Activated CD4-positive, alpha-beta T cell treated with anti-CD3 and anti-CD28 coated beads, Interleukin-2, Interleukin-4, amounts not matched to agents 100 ng/mL and 50 ng/mL, durations not matched to agents 16 hours and 8 hours (primary cell): ENCODE measurements around the gene APOB.
"Not testable (repeated sequence)": the region's sequence is repeated elsewhere in the genome, so short reads cannot be mapped to it uniquely, and the experiment has no call there.

Source experiments
- DNase-seq: peaks from one replicate; pipeline ENCODE4 v3.0.0-alpha.2; 2020; ENCODE audit warnings: low spot score

Gene APOB

DNA sequence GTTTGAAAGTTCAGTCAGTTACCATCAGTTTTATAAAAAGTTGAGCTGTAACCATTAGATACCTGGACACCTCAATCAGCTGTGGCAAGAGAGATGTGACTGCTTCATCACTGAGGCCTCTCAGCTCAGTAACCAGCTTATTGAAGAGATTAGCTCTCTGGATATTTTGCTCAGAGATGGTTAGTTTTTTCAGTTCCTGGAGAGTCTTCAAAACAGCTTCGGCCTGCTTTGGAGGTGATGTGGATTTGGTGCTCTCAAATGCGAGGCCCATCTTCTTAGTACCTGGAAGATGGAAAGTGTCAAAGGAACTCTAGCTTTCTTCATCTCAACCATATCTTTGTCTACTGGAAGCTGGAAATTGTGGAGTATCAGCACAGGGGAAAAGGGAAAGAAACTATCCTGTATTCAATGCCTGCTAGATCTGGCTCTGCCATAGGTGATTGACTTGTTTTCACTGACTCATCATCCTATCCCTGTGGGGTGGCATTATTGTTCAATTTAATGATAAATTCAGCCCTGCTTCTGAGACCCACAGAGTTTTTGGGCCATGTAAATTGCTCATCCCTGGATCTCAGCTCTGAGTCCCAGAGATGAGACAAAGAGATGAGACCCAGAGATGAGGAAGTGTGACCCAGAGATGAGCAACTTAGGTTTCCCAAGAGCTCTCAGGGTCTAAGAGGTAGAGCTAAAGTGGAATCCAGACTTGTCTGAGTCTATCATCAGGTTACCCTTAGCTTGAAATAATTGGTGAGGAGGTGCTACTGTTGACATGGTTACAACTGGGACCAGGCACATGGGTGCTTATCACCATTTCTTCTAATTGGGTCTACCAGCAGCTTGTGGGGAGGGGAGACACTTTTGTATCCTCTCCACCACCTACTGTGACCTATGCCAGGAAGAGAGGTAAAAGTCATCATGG is 10.4 kb downstream of the APOB start:
- no peak for DNase-seq

DNA sequence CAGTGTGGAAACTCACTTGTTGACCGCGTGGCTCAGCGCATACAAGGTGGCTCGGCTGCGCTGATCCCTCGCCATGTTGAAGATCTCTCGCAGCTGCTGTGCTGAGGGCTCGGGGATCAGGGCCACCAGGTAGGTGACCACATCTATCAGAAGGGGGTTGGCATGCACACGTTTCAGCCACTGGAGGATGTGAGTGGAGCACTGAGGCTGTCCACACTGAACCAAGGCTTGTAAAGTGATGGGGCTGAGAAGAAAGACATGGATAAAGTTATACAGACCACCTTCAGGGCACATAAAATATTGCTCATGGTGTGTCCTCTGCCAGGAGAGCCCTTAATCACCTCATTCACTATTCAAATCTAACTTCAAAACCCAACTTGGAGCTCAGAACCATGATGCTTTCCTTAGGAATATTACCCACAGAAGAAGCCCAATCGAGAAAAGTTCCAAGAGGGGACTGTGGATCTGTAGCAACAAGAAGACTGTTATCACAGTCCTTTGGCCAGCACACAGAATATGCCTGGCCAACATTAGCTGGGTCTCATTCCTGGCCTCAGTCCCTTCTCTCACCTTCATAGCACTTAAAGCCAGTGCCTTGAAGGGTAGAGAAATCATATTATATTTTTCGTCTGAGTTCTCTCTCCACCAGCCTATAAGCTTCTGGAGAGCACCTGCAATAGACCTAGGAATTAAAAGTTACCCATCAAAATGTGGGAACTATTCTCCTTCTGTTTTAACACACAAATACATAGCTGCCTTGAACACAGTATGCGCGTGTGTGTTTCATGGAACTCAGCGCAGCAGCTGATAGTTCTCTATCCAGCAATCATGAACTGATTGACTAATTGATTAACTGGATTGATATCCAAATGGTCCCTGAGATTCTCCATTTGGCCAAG is 11.3 kb downstream of the APOB start:
- DNase-seq, result no peak

DNA sequence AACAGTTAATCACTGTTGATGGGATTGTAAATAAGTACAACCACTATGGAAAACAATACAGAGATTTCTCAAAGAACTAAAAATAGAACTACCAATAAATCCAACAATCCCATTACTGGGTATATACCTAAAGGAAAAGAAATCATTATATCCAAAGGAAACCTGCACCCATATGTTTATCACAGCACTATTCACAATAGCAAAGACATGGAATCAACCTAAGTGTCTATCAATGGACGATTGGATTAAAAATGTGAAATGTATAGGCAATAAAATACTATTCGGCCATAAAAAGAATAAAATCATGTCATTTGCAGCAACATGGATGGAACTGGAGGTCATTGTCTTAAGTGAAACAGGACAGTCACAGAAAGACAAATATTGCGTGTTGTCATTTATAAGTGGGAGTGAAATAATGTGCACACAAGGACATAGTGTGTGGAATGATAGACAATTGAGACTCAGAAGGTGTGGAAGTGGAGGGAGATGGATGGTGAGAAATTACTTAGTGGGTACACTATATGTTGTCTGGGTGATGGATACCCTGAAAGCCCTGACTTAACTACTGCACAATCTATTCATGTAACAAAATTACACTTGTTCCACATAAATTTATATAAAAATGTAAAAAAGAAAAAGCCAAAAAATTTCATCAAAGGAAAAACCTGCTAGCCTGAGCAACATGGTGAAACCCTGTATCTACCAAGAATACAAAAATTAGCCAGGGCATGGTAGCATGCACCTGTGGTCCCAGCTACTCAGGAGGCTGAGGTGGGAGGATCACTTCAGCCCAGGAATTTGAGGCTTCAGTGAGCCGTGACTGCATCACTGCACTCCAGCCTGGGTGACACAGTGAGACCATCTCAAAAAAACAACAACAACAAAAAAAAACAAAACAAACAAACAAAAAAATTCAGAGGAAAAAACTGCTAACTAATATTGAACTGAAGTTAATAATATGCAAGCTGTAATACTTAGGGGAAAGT is 12.6 kb downstream of the APOB start:
- no peak for DNase-seq

DNA sequence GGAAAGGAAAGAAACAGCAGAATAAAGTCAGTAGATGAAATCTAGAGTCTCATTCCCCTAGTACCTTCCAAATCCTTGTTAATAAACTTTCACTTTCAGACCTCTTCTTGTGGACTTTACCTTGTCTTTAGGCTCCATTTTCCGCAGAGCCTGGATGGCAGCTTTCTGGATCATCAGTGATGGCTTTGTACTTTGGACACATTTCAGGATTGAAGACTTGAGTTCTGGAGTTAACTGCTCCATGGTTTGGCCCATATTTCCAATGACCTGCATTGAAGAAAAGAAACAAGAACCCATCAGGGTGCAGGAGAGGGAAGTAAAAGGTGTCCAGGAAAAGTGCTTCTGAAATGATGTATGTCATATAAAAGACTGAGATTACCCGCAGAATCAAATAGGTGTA is 14.4 kb downstream of the APOB start:
- no peak for DNase-seq

DNA sequence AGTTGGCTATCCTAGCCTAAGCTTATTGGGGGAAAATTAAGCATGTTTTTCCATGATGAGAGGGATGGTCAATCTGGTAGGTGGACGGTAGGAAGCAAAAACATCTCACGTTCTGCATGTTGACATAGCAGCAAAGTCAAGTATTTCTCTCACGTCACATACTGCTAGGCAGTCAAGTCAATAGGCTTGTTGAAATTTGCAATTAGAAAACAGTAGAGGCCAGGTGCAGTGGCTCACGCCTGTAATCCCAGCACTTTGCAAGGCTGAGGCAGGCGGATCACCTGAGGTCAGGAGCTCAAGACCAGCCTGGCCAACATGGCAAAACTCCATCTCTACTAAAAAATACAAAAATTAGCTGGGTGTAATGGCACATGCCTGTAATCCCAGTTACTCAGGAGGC is 14.9 kb downstream of the APOB start:
- DNase-seq, result not testable (repeated sequence)

DNA sequence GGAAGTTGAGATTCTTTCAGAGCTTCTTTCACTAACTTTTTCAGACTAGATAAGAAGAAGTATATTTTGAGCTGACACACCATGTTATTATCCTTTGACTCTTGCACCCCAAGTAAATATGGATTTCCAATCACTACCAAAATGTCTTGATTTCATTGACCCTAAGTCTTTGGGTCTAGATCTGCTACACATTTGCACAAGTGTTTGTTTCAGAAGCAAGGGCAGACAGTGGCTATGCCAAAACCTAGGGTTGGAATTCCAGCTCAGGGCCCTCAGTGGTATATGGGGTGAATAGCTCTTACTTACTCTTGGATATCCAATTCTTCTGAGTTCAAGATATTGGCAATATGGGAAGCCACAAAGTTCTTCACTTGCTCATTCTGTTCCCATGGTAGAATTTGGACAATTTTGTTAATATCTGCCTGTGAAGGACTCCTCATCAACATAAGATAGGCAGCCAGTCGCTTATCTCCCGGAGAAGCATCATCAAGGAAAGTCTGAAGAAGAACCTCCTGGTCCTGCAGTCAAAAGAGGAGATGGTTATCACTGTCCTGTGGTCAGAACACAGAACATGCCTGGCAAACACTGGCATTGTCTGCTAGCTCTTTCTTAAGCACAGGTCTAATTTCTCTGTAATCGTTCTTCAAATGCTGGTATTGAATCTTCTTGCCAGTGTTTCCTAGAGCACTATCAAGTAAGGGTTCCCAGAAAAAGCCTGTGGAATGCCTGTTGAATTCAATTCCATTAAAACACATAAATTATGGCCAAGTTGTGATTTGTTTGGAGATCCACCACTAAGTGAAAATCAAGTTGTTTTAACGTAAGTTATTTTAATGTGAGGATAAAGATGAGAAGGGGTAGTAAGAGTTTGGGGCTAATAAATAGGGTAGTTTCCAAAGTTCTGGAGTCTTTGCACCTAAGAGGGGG is 15.6 kb downstream of the APOB start:
- no peak for DNase-seq

DNA sequence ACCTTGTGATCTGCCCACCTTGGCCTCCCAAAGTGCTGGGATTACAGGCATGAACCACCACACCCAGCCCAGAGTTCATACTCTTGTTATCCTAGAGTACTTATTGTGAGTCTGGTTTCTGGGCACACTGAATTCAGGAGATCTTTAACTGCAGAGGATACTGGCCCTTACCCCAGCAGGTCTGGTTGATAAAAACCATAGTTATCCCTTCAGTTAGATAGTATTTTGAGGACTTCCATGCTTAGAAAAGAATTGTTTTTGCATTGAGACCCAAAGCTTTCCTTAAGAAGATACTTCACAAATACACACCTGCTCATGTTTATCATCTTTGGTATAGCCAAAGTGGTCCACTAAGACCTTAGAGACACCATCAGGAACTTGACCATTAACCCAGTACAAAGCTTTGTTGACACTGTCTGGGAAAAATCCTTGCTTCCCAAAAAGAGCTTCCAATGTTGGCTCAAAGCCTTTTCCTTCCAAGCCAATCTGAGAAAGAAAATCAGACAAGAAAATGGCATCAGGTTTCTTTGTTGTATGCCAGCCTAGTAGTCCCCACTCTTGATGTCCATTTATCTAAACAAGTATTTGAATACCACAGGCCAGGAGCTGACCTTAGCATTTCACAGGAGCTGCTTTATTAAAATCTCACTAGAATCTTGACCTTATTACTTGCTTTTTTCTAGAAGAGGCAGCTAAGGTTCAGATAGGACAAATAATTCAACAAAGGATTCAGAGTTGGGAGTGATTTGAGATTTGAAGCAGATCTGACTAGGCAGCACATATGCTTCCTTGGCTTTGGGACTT is 17.2 kb downstream of the APOB start:
- DNase-seq, result no peak

DNA sequence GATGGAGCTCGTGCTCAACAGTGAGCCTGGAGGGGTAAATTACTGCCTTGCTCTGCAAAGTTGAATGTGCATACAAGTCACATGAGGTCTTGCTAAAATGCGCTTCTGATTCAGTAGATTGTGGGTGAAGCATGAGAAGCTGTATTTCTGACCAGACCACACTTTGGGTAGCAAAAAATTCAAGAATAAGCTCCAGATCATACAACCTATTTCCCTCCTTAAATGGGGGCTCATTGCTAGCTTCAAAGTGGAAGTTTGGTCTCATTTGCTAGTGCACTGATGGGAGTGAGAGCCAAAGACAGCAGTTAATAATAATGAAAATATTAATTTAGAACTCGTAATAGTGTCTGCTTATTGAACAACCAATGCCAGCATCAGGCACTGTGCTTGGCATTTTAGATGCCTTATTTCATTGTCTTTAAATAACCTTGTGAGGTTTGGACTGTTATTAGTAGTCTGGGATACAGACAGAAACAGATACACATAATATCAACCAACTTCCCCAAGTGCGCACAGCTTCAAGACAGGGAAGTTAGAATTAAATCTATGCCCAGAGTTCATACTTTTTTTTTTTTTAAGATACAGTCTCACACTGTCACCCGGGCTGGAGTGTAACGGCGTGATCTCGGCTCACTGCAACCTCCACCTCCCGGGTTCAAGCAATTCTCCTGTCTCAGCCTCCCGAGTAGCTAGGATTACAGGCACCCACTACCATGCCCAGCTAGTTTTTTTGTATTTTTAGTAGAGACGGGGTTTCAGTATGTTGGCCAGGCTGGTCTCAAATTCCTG is 18.0 kb downstream of the APOB start:
- no peak for DNase-seq

DNA sequence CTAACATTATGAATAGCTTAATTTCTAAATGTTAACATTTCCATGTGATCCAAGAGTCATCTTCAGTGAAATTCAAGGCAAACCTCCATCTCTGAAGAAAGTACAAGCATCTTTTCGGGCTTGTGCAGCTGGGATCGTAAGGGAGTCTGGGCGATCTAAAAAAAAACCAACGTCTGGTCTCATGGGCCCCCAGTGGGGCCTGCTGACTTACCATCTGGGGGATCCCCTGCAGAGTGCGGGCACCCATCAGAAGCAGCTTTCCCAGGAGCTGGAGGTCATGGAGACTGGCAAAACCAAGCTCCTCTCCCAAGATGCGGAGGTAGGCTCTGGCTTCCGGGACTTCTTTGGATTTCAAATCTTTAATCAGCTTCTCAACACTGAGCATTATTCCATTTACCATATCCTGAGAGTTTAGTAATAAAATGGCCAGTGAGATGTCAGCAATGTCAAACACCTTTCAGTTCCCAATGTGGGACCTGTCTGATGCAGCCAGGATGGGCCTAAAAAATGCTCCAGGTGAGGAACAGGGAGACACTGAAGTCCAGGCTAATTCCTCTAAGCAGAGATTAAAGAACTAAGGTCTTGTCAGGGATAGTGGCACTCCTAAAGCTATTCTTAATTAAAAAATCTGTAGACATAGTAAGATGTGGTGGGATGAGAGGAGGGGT is 19.0 kb downstream of the APOB start:
- no peak for DNase-seq

DNA sequence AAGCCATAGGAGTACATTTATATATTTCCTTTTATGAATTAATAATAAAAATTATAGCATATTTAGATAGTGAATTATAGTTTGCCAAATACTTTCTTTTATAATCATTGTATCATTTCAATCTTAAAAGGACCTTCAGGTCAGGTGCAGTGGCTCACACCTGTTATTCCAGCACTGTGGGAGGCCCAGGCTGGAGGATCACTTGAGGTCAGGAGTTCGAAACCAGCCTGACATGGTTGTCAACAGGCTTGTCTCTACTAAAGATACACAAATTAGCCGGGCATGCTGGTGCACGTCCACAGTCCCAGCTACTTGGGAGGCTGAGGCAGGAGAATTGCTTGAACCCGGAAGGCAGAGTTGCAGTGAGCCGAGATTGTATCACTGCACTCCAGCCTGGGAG is 19.7 kb downstream of the APOB start:
- DNase-seq, result no peak

DNA sequence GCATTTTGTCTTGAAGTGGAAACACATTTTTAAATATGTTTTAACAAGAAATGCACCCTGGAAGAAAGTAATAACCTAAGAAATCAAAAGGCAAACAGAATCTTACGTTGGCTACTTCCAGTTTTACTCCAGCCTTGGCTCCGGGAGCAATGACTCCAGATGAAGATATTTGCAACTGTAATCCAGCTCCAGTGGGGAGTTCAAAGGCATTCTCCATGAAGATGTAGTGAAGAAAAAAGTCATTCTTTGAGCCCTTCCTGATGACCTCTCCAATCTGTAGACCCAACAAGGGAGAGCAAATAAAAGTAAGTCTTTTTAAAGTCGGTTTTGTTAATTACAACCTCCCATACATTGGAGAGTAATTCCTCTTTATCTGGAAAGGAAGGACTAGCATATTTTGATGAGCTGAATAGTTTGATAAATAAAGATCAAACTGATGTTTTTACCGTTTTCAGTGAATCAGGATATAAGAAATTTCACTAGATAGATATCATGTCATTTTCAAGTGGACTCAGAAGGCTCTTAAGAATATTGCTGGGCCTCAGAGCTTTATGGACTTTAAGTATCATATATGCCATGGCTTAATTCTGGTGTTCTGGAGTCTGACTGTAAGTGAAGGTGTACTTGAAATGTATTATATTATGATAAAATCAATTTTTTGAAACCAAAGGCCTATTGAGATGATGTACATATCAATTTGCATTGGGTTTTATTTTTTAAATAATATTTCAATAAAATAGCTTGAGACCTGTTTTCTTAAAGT is 20.3 kb downstream of the APOB start:
- no peak for DNase-seq

DNA sequence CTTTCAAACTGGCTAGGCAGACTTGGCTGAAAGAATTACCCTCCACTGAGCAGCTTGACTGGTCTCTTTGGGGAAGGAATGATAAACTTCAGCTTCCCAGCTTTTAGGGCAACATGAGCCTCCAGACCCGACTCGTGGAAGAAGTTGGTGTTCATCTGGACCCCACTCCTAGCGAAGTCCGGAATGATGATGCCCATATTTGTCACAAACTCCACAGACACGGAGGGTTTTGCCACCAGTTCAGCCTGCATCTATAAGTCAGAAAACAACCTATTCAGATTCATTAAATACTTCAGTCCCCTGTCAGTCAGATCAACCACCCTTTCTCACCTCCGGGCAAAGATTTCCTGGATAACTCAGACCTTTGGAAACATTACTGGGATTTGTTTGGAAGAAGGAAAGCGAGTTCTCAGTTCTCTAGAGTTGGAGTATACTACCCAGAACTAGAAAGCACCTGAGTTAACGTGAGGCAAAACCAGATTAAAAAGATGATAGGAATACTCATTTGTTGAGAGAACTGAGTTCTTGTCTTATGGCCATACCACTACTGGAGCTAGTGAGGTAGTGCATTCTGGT is 21.0 kb downstream of the APOB start:
- no peak for DNase-seq

DNA sequence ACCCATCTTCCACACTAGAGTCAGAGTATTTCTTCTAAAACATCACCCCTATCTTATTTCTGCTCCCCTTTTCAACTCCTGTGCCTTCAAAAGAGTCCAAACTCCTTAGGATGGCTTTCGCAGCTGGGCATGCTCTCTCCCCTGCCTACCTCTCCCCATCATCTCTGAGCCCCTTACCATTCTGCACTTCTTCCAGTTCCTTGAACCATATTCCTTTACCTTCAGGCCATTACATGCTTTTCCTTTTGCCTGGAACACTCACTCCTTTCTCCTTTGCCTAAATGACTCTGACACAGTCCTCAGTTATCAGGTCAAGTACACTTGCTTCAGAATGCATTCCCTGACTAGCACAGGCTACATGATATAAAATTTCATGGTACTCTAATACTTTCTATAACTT is 22.4 kb downstream of the APOB start:
- no peak for DNase-seq

DNA sequence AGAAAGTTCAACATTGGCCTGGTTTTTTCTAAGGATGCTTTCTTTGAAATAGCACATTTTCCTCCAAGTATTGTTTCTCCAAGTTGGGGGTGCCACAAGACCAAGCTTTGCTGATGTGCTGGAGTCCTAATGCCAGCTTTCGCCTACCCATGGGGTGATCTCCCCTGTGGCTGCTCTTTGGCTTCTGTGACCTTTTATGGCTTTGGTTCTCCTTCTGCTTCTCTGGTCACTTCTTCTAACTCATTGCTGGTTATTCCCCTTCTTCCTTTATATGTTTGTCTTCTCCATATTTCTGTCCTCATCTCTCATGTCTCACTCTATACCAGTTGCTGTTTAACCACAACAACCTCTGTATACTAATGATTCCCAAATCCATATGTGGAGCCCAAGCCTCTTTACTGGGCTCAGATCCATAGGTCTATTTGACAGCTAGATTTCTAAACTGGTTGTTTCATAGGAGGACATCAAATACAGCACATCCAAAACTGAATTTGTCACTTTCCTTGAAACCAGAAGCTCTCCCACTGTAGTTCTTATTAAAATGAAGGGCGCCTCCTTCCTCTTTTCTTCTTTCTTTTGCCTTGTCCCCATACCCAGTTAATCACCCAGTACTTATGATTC is 23.1 kb downstream of the APOB start:
- no peak for DNase-seq

DNA sequence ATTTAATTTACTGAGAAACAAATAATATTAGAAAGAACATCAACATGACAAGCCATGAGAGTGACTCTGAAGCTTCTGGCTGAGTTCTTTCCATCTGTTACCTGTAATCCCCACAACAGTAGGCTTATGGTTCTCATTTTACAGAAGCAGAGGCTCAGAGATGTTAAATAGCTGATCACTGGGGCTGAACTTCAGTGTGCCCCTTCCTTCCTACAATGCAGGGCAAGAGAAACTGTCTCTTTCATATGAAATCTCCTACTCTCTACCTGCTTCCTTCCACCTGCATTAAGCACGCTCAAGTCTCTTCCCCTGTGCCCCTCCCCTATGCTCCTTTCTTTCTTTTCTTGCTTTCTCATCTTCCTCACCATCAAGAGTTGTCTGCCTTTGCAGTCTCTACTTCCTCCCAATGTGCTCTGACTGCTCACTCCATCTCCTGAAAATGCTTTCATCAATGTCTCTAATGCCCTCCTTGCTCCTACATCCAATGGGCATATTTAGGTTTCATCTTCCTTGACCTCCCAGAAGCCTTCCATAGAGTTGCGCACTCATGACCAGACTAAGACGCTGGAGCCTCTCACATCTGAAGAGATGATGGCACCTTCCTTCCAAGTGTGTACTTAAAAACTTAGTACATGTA is 23.7 kb downstream of the APOB start:
- no peak for DNase-seq

DNA sequence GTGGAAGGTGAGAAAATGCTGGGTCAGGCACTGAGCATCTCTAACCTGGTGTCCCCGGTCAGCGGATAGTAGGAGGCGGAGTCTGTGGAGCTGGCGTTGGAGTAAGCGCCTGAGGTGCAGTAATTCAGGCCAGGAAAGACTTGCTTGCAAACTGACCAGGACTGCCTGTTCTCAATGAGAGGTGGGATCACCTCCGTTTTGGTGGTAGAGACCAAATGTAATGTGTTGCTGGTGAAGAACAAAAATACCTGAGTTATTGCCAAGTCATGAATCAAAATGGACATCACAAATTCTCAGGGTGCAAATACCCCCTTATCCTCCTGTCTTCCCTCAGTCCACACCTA is 24.2 kb downstream of the APOB start:
- DNase-seq, result no peak
